ENCODE results near the gene SYT3.
"Not testable (repeated sequence)": the region's sequence is repeated elsewhere in the genome, so short reads cannot be mapped to it uniquely, and the experiment has no call there.

The SYT3 gene

GRCh38 chr19:50580970-50581634 is 58.6 kb downstream of the SYT3 start:
- H4K8ac ChIP-seq (ENCODE audit: low read depth, low read length) = no peak overlapping the region
- no peak overlapping the region for H3K4ac ChIP-seq (ENCODE audit: low read depth, low read length)
- H3K18ac ChIP-seq (ENCODE audit: low read length) = no peak overlapping the region
- DNase-seq = peak; percentile 47
- H2AK5ac ChIP-seq (ENCODE audit: low read length) = no peak overlapping the region
- H3K4me1 ChIP-seq (ENCODE audit: control insufficient read depth, low read depth, low read length) = no peaks in the 10 kb centered on the region
- H3K79me1 ChIP-seq (ENCODE audit: low read length) = no peaks in the 10 kb centered on the region
- no peak overlapping the region for H3K9ac ChIP-seq (ENCODE audit: low read length)
- no peak overlapping the region for H2BK120ac ChIP-seq (ENCODE audit: low read depth, low read length)
- no peak overlapping the region for H3K56ac ChIP-seq (ENCODE audit: low read length)
- no peak overlapping the region for H3K4me2 ChIP-seq (ENCODE audit: low read length)
- no CpG with 5 or more reads among the region's 13 CpGs for WGBS (ENCODE audit: extremely low coverage, insufficient coverage, low lambda C conversion rate)
- no peak overlapping the region for H3K4me3 ChIP-seq (ENCODE audit: low read length)
- H2BK5ac ChIP-seq (ENCODE audit: low read length) = no peak overlapping the region
- no peaks in the 10 kb centered on the region for H3K79me2 ChIP-seq (ENCODE audit: control insufficient read depth, insufficient read depth, low read length)
- H2BK15ac ChIP-seq (replicated peaks; ENCODE audit: low read depth) = no peak overlapping the region
- no peak overlapping the region for H3K27ac ChIP-seq (ENCODE audit: low read depth, low read length)
- H3K27me3 ChIP-seq (ENCODE audit: insufficient read depth, low read length, poor library complexity) = no peaks in the 10 kb centered on the region
- H3K36me3 ChIP-seq (ENCODE audit: control insufficient read depth, insufficient read depth, low read length) = no peaks in the 10 kb centered on the region
- no peak overlapping the region for H3K23ac ChIP-seq (ENCODE audit: low read length)
- H4K5ac ChIP-seq (ENCODE audit: low read length) = no peak overlapping the region

GRCh38 chr19:50580240-50580639 is 59.4 kb downstream of the SYT3 start:
- no peak overlapping the region for H2BK120ac ChIP-seq (ENCODE audit: low read depth, low read length)
- H3K27ac ChIP-seq (ENCODE audit: low read depth, low read length) = no peak overlapping the region
- no peak overlapping the region for H3K4ac ChIP-seq (ENCODE audit: low read depth, low read length)
- no peak overlapping the region for H2BK5ac ChIP-seq (ENCODE audit: low read length)
- H4K5ac ChIP-seq (ENCODE audit: low read length) = no peak overlapping the region
- H3K18ac ChIP-seq (ENCODE audit: low read length) = no peak overlapping the region
- no peak overlapping the region for H2AK5ac ChIP-seq (ENCODE audit: low read length)
- no peaks in the 10 kb centered on the region for H3K79me2 ChIP-seq (ENCODE audit: control insufficient read depth, insufficient read depth, low read length)
- no peaks in the 10 kb centered on the region for H3K4me1 ChIP-seq (ENCODE audit: control insufficient read depth, low read depth, low read length)
- H3K23ac ChIP-seq (ENCODE audit: low read length) = no peak overlapping the region
- WGBS (ENCODE audit: extremely low coverage, insufficient coverage, low lambda C conversion rate) = no CpG with 5 or more reads among the region's 6 CpGs
- H3K9ac ChIP-seq (ENCODE audit: low read length) = no peak overlapping the region
- no peaks in the 10 kb centered on the region for H3K27me3 ChIP-seq (ENCODE audit: insufficient read depth, low read length, poor library complexity)
- no peaks in the 10 kb centered on the region for H3K36me3 ChIP-seq (ENCODE audit: control insufficient read depth, insufficient read depth, low read length)
- no peaks in the 10 kb centered on the region for H3K79me1 ChIP-seq (ENCODE audit: low read length)
- H3K4me3 ChIP-seq (ENCODE audit: low read length) = no peak overlapping the region
- H2BK15ac ChIP-seq (replicated peaks; ENCODE audit: low read depth) = no peak overlapping the region
- DNase-seq = no peak
- H4K8ac ChIP-seq (ENCODE audit: low read depth, low read length) = no peak overlapping the region
- no peak overlapping the region for H3K4me2 ChIP-seq (ENCODE audit: low read length)
- H3K56ac ChIP-seq (ENCODE audit: low read length) = no peak overlapping the region

GRCh38 chr19:50576769-50577168 is 62.9 kb downstream of the SYT3 start:
- no CpG with 5 or more reads among the region's 3 CpGs for WGBS (ENCODE audit: extremely low coverage, insufficient coverage, low lambda C conversion rate)
- not testable (repeated sequence) for H3K36me3 ChIP-seq (ENCODE audit: control insufficient read depth, insufficient read depth, low read length); H3K79me1 ChIP-seq (ENCODE audit: low read length); H3K56ac ChIP-seq (ENCODE audit: low read length); H2BK5ac ChIP-seq (ENCODE audit: low read length); H3K9ac ChIP-seq (ENCODE audit: low read length); H4K5ac ChIP-seq (ENCODE audit: low read length); H3K23ac ChIP-seq (ENCODE audit: low read length); H3K79me2 ChIP-seq (ENCODE audit: control insufficient read depth, insufficient read depth, low read length); H2BK120ac ChIP-seq (ENCODE audit: low read depth, low read length); H3K4me3 ChIP-seq (ENCODE audit: low read length); H3K27me3 ChIP-seq (ENCODE audit: insufficient read depth, low read length, poor library complexity); H2AK5ac ChIP-seq (ENCODE audit: low read length); H2BK15ac ChIP-seq (replicated peaks; ENCODE audit: low read depth); H3K4me2 ChIP-seq (ENCODE audit: low read length); H3K4me1 ChIP-seq (ENCODE audit: control insufficient read depth, low read depth, low read length); H4K8ac ChIP-seq (ENCODE audit: low read depth, low read length); H3K27ac ChIP-seq (ENCODE audit: low read depth, low read length); H3K18ac ChIP-seq (ENCODE audit: low read length); H3K4ac ChIP-seq (ENCODE audit: low read depth, low read length); DNase-seq

GRCh38 chr19:50573741-50574461 is 65.8 kb downstream of the SYT3 start:
- Histone ChIP-seq H3K27ac (ENCODE audit: low read depth, low read length) (no peak overlapping the region), H3K79me2 (ENCODE audit: control insufficient read depth, insufficient read depth, low read length) (no peaks in the 10 kb centered on the region), H2BK120ac (ENCODE audit: low read depth, low read length) (no peak overlapping the region), H3K4me2 (ENCODE audit: low read length) (no peak overlapping the region), H2BK15ac (replicated peaks; ENCODE audit: low read depth) (no peak overlapping the region), H4K5ac (ENCODE audit: low read length) (no peak overlapping the region), H3K4me1 (ENCODE audit: control insufficient read depth, low read depth, low read length) (no peaks in the 10 kb centered on the region), H3K27me3 (ENCODE audit: insufficient read depth, low read length, poor library complexity) (peaks cover 1% of the 10 kb centered on the region), H3K4ac (ENCODE audit: low read depth, low read length) (no peak overlapping the region), H3K4me3 (ENCODE audit: low read length) (no peak overlapping the region), H2AK5ac (ENCODE audit: low read length) (no peak overlapping the region), H3K79me1 (ENCODE audit: low read length) (no peaks in the 10 kb centered on the region), H3K9ac (ENCODE audit: low read length) (no peak overlapping the region), H2BK5ac (ENCODE audit: low read length) (no peak overlapping the region), H4K8ac (ENCODE audit: low read depth, low read length) (no peak overlapping the region), H3K56ac (ENCODE audit: low read length) (no peak overlapping the region), H3K36me3 (ENCODE audit: control insufficient read depth, insufficient read depth, low read length) (no peaks in the 10 kb centered on the region), H3K18ac (ENCODE audit: low read length) (no peak overlapping the region), H3K23ac (ENCODE audit: low read length) (no peak overlapping the region)
- WGBS (ENCODE audit: extremely low coverage, insufficient coverage, low lambda C conversion rate) = no CpG with 5 or more reads among the region's 13 CpGs
- DNase-seq = no peak

All from mesendoderm (in vitro differentiated cells).